NCI-H69 (cell line): Measurements from ENCODE around the gene MBOAT7.
A peak's percentile ranks its signal among the peaks of the same experiment; 100 is the strongest.
"Not testable (repeated sequence)": the region's sequence is repeated elsewhere in the genome, so short reads cannot be mapped to it uniquely, and the experiment has no call there.

Experiments
- DNase-seq: peaks from one replicate; lab custom pipeline; 2025; lab: John Stamatoyannopoulos, UW

The MBOAT7 gene

DNA sequence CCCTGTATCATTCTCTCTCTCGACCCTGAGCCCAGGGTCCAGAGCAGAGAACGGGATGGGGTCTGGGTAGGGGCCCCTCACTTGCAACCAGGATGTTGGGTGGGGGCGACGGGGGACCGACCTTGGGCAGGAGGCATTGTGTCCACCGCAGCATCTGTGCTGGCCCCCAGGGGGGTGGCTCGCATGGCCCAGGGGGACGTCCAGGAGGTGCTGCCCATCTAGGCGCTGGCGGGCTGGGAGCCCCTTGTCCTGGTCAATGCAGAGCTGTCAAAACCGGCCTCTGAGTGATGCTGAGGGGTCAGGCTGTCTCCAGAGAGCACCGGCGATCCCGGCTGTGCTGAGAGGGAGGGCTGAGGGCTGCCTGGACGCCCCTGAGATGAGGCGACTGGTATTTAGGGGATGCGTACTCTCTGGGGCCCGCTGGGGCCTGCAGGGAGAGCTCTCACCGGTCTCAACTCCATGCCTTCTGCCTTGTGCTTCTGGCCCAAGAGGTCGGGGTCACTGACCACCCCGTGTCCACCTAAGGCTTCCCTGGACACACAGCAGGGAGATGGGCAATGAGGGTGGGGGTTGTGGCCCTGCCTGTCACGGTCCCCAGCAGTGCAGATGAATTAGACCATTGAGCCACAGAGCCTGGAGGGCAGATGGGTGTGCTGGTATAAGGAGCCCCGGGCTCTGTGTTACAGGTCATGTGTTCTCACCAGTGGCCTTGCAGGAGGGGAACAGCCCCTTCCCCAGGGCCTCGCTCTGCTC is 19.9 kb upstream of the MBOAT7 start:
- peak; percentile 60 for DNase-seq

- no peak for DNase-seq
Observed at GRCh38 chr19:54208784-54209057, 19.3 kb upstream of the MBOAT7 start.

- DNase-seq, result peak; percentile 38
Observed at GRCh38 chr19:54207983-54208783, 18.8 kb upstream of the MBOAT7 start.

DNA sequence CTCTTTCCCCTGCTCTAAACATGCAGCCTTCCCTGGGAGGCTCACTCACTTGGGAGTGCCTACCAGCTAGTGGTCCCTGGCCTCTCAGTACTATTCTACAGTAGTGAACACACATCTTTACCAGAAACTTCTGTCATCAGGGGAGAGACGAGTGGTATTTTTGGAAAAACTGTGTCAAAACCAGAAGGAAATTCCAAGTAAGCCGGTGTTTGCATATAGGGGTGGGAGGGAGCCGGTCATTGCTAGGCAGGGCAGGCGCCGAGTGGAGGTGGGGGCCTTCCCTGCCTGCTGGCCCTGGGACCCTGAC is 18.2 kb upstream of the MBOAT7 start:
- DNase-seq, result no peak

GRCh38 chr19:54207193-54207592 is 17.8 kb upstream of the MBOAT7 start:
- not testable (repeated sequence) for DNase-seq

- no peak for DNase-seq
Observed at GRCh38 chr19:54206831-54207177, 17.4 kb upstream of the MBOAT7 start.

- no peak for DNase-seq
Observed at GRCh38 chr19:54206030-54206830, 16.9 kb upstream of the MBOAT7 start.

DNA sequence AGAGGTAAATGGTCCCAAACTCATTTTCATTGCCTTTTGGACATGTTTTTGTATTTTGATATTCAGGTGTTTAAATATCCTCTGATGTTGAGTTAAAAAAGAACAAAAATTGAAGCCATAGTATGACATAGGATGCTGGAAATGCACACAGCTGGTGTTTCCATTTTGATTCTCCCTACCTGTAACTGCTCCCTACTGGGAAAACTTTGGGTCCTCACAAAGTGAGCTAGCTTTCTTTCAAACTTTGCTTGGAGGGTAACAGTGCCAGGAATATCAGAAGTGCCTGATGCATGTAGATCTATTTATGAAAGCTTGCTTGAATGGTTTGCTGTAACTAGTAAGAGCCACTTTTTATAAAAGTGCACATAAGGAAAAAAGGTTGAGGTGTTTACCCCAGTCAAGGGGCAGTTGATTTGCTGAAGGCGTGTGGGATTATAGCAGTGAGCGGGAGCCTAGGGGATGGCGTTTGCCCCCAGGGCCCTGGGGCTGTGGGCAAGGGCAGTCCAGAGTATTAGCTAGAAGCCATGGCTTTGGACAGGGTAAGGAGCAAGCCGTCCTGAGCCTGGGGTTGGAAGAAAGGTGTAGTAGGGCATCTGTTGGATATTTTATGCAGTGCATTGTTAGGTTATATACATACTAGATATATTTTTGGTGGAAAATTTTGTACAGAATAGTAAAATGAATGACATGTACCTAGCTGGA is 15.5 kb upstream of the MBOAT7 start:
- DNase-seq, result no peak

GRCh38 chr19:54203151-54203611 is 13.8 kb upstream of the MBOAT7 start:
- DNase-seq, result no peak

DNA sequence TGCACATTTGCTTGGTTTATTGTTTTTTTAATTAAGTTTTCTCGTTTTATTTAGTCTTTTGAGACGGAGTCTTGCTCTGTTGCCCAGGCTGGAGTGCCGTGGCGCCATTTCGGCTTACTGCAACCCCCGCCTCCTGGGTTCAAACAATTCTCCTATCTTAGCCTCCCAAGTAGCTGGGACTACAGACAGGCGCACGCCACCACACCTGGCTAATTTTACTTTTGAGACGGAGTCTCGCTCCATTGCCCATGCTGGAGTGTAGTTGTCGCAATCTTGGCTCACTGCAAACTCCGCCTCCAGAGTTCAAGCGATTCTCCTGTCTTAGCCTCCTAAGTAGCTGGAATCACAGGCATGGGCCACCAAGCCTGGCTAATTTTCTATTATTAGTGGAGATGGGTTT is 12.6 kb upstream of the MBOAT7 start:
- no peak for DNase-seq

GRCh38 chr19:54201172-54201701 is 11.9 kb upstream of the MBOAT7 start:
- no peak for DNase-seq

- peak; percentile 16 for DNase-seq
Observed at GRCh38 chr19:54199401-54199800, 10.0 kb upstream of the MBOAT7 start.

- DNase-seq, result no peak
Observed at GRCh38 chr19:54197121-54197520, 7.7 kb upstream of the MBOAT7 start.

DNA sequence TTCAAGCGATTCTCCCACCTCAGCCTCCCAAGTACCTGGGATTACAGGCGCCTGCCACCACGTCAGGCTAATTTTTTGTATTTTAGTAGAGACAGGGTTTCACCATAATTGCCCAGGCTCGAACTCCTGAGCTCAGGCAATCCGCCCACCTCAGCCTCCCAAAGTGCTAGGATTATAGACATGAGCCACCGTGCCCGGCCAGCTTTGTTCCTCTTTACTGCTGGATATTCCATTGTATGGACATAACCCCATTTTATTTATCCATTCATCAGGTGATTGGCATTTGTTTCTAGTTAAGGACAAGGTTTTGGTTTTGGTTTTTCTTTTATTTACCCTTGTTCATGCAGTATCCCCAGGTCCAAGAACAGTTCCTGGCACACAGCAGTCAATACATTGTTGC is 7.2 kb upstream of the MBOAT7 start:
- no peak for DNase-seq

- not testable (repeated sequence) for DNase-seq
Observed at GRCh38 chr19:54194463-54194862, 5.1 kb upstream of the MBOAT7 start.

DNA sequence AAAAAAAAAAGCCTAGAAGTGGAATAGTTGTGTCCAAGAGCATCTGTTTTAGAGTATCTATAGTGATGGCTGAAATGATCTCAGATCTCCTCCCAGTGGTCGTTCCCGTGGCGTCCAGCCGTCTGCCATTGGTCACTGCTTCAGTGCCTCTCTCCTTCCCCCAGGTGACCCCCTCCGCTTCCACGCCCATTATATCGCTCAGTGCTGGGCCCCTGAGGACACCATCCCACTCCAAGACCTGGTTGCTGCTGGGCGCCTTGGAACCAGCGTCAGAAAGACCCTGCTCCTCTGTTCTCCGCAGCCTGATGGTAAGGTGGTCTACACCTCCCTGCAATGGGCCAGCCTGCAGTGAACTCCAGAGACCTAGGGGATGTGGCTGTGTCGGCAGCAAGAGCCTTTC is 3.6 kb upstream of the MBOAT7 start:
- DNase-seq, result no peak

GRCh38 chr19:54191811-54192453 is 2.6 kb upstream of the MBOAT7 start:
- DNase-seq, result no peak

DNA sequence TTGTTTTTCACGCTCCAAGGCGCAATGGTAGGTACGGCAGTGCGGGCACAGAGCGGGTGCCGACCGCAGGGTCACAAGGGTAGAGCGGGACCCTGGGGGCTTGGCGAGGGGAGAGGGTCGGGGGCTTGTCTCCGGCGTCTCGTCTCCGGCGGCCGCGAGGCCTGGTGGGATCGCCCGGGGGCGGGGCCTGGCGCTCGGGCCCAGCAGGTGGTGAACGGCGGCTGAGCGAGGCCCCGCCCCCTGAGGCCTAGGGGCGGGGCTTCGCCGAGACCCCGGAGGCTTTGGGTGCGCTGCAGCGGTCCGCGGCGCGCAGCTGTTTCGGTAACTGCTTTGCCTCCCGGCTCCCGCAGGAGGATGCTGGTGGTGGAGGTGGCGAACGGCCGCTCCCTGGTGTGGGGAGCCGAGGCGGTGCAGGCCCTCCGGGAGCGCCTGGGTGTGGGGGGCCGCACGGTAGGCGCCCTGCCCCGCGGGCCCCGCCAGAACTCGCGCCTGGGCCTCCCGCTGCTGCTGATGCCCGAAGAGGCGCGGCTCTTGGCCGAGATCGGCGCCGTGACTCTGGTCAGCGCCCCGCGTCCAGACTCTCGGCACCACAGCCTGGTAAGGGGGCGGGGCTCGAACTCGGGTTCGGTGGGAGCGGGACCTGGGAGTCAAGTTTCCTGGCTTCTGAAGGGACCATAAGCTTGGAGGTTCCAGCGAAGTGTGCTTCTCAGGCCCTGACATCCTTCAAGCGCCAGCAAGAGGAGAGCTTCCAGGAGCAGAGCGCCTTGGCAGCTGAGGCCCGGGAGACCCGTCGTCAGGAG is 1.8 kb upstream of the MBOAT7 start, which contains the start of gene TSEN34:
Gene TSEN34, plus strand, starts transcription at position 298 of the 800 bp plus-strand sequence. Its CDS starts 57 bp downstream, at position 355.
- DNase-seq, result peak; percentile 93

DNA sequence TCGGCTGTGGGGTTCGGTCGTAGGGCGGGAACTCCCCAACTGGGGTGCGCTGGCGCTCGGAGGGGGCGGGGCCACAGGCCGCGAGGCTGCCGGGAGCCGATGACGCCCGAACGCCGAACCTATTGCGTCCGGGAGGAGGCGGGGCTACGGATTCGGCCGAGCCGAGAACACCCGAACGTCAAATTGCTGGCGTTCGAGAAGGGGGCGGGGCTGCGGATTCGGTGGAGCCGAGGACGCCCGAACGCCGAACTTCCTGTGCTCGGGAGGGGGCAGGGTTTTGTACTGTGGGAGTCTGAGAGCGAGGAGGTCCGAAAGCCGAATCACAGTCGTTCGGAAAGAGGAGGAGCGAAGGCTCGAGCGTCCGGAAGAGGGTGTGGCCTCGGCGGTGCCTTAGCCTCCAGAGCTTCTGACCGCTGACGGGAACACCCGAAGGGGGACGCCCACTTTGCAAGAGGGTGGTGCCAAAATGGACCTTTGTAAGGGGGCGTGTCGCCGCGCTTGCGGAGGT is 1.2 kb upstream of the MBOAT7 start:
- peak; percentile 100 for DNase-seq

GRCh38 chr19:54189735-54190502 is 539 bp upstream of the MBOAT7 start:
- DNase-seq, result peak; percentile 100
